PC-9 (cell line): ENCODE measurements around the gene AHSG.

ENCODE experiments used
- EZH2 ChIP-seq: fragments of 200-600 bp; sonication (generic); IDR thresholded peaks from 2 replicates; pipeline ENCODE4 v1.8.0; 2017; ENCODE audit warnings: antibody characterized with exemption, low read depth
- TF ChIP-seq, protein P1 (sequence below): fragments of 200-600 bp; sonication (generic); conservative IDR thresholded peaks from 2 replicates; pipeline ENCODE4 v1.6.1; 2017; ENCODE audit warnings: mixed run types, antibody characterized with exemption, mild to moderate bottlenecking, moderate library complexity

DNA sequence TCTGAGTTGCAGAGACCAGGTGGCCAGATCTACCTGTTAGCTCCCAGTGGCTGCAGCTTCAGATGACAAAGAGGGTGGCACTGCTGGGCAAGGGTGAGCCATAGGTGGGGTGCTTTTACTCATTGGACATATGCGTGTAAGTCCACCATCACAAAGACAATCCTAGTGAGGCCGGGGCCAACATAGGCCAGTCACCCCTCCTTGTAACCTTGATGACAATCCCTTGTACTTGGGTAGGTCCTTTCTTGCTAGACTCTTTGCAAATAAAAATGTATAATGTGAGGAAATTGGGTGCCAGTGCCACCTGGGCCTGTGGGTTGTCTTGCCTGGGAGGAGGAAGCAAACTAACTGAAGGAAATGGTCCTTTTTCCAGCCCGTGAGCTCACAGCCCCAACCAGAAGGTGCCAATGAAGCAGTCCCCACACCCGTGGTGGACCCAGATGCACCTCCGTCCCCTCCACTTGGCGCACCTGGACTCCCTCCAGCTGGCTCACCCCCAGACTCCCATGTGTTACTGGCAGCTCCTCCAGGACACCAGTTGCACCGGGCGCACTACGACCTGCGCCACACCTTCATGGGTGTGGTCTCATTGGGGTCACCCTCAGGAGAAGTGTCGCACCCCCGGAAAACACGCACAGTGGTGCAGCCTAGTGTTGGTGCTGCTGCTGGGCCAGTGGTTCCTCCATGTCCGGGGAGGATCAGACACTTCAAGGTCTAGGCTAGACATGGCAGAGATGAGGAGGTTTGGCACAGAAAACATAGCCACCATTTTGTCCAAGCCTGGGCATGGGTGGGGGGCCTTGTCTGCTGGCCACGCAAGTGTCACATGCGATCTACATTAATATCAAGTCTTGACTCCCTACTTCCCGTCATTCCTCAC lies 7.6 kb downstream of the AHSG start:
- TF ChIP-seq, protein P1, sequence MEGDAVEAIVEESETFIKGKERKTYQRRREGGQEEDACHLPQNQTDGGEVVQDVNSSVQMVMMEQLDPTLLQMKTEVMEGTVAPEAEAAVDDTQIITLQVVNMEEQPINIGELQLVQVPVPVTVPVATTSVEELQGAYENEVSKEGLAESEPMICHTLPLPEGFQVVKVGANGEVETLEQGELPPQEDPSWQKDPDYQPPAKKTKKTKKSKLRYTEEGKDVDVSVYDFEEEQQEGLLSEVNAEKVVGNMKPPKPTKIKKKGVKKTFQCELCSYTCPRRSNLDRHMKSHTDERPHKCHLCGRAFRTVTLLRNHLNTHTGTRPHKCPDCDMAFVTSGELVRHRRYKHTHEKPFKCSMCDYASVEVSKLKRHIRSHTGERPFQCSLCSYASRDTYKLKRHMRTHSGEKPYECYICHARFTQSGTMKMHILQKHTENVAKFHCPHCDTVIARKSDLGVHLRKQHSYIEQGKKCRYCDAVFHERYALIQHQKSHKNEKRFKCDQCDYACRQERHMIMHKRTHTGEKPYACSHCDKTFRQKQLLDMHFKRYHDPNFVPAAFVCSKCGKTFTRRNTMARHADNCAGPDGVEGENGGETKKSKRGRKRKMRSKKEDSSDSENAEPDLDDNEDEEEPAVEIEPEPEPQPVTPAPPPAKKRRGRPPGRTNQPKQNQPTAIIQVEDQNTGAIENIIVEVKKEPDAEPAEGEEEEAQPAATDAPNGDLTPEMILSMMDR = no peak
- no peak for TF ChIP-seq EZH2
